GM19025 (cell line): ENCODE results near the gene BUD23.
"Not testable (repeated sequence)": the region's sequence is repeated elsewhere in the genome, so short reads cannot be mapped to it uniquely, and the experiment has no call there.

ENCODE experiments used
- ATAC-seq: cut with Tn5 transposase; IDR thresholded peaks from one replicate; pipeline ENCODE4 v1.9.1; 2021; ENCODE audit warnings: mild to moderate bottlenecking, low read depth, moderate library complexity; ENCODE audit not compliant: unreplicated experiment

The BUD23 gene, protein sequence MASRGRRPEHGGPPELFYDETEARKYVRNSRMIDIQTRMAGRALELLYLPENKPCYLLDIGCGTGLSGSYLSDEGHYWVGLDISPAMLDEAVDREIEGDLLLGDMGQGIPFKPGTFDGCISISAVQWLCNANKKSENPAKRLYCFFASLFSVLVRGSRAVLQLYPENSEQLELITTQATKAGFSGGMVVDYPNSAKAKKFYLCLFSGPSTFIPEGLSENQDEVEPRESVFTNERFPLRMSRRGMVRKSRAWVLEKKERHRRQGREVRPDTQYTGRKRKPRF

DNA sequence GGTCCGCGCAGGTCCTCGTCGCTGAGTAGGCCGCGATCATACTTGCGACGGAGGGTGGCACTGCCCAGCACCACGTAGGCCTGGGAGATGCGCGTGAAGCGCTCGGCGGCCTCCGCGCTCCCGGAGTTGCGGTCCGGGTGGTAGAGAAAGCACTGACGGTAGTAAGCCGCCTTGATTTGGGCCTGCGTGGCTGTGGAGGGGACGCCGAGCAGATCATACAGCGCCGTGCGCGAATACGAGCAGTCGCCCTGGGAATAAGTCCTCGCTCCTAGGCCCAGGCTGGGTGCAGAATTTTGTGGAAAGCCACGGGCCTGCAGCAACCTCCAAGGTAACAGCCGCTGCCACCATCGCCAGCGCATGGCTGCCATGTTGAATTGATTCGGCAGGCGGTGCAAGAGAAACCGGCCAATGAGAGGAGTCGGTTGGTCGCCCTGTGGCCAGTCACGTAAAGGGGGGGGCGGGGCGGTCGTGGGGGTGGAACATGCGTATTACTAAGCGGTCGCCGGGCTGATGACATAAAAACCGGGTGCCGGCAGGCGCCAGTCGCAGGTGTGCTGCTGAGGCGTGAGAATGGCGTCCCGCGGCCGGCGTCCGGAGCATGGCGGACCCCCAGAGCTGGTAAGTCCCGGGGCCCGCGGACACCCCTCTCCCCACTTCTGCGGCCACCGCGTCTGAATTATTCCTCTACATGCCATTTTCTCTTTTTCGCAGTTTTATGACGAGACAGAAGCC lies at the start of gene BUD23, which contains the start of gene DNAJC30:
Gene BUD23, plus strand, starts transcription at position 542 of the 732 bp plus-strand sequence. Its CDS starts 29 bp downstream, at position 571.
Gene DNAJC30, minus strand, starts transcription at position 398 of the 732 bp plus-strand sequence. Its CDS starts 30 bp downstream, at position 368.
- ATAC-seq = peak; percentile 89

DNA sequence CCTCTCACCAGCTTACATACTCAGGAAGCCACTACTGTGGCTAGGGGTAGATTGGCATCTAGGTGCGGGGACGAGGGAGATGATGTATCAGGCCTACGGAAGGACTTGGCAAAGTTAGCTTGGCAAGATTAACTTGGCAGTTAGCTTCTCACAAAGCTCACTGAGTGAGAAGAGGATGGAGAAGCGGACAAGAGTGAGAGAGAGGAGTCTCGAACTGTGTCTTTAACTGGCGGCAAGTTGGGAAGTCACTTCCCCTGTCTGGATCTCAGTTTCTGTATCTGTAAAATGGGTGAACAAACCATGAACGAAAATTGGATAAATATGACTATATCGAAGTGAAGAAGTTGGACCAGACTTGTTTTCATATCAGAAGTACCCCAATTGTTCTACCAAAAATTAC lies 49.6 kb upstream of the BUD23 start:
- ATAC-seq = no peak

DNA sequence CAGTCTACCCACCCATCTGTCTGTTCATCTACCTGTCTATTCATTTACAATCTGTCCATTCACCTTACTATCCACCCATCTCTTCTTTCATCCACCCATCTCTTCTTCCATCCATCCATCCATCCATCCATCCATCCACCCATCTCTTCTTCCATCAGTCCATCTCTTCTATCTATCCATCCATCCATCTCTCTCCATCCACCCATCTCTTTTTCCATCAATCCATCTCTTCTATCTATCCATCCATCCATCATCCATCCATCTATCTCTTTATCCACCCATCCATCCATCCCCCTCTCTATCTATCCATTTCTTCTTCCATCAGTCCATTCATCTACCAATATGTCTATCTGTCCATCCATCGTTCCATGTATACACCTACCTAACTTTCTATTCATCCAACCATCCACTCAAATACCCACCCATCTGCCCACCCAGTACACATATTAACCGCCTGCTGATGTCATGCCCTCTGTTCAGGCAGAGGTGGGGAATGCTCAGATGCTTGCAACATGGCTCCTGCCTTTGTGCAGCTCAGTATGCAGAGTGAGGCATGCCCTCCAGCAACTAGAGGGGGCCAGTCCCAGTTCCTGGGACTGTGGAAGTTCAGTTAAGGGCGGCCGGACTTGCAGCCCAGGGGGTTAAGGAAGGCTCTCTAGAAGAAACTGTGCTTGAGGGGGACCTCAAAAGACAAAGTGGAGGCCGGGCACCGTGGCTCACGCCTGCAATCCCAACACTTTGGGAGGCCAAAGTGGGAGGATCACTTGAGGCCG lies 47.8 kb upstream of the BUD23 start:
- ATAC-seq = no peak

DNA sequence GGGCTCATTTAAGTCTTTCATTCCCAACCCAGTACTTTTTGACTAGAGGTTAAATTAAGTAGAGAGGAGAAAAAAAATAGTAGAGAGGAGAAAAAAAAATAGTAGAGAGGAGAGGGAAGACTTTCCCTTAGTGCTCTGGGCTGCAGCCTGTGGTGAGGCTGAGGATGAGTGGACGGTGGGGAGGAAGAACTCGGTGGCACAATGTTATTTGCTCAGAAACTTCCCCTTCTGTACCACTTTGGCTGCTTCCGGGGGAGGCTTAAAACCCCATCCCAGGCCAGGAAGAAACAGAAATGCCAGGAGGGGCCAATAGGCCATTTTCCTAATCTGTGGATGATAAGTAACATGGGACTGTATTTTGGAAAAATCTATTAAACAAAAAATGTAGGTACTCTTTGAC lies 44.5 kb upstream of the BUD23 start:
- ATAC-seq = no peak

DNA sequence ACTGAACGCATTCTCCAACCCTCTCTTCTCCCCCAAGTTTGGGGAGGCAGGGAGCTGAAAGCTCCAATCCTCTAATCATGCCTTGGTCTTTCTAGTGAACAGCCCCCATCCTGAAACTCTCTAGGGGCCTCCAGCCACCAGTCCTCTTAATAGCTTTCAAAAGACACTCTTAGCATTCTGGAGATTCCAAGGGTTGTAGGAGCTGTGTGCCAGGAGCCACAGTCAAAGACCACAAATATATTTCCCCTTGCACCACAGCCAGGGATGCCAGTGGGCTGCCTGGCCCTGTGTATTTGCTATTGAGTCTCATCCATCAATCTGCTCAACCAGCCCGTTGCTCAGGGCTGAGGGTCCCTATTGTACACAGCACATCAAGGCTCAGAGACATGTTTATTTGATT lies 40.6 kb upstream of the BUD23 start:
- no peak for ATAC-seq

DNA sequence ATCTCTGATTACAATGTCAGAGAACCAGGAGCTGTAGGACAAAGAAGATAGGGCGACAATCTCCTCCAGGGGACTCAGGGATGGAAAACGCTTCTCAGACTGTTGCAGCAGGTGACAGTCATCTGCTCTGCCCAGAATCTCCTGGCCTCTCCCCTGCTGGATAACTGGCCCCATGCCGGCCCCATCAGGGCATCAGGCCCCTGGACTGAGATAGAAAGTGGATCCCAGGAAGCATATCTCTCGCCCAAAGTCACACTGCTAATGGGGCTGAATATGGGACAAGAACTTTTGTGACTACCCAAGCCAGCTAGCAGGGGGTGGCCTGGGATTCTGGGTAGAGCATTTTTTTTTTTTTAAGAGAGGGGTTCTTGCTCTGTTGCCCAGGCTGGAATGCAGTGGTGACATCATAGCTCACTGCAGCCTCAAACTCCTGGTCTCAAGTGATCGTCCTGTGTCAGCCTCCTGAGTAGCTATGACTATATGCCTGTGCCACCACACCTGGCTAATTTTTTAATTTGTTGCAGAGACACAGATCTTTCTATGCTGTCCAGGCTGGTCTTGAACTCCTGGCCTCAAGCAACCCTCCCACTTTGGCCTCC lies 38.6 kb upstream of the BUD23 start:
- ATAC-seq = no peak

DNA sequence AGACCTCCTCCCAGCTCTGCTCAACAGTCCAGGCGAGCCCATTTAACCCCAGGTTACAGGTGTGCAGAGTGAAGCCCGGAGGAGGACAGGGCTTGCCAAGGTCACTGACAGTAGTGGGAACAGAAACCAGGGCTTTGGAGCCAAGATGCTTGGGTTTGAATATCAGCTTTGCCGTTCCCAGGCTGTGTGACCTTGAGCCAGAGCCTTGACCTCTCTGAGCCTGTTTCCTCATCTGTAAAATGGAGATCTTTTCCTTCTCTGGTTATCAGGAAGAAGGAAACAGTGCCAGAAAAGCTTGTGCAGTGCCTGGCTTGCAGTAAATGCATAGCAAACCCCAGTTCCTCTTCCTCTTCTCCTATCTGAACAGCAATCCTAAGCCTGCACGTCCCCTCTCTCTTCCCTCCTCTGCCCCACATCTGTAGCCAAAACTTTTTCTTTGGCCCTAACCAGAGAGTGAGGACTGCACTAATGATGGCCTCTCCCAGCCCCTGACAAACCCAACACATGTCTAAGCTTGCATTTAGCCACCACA lies 37.7 kb upstream of the BUD23 start:
- ATAC-seq = no peak

DNA sequence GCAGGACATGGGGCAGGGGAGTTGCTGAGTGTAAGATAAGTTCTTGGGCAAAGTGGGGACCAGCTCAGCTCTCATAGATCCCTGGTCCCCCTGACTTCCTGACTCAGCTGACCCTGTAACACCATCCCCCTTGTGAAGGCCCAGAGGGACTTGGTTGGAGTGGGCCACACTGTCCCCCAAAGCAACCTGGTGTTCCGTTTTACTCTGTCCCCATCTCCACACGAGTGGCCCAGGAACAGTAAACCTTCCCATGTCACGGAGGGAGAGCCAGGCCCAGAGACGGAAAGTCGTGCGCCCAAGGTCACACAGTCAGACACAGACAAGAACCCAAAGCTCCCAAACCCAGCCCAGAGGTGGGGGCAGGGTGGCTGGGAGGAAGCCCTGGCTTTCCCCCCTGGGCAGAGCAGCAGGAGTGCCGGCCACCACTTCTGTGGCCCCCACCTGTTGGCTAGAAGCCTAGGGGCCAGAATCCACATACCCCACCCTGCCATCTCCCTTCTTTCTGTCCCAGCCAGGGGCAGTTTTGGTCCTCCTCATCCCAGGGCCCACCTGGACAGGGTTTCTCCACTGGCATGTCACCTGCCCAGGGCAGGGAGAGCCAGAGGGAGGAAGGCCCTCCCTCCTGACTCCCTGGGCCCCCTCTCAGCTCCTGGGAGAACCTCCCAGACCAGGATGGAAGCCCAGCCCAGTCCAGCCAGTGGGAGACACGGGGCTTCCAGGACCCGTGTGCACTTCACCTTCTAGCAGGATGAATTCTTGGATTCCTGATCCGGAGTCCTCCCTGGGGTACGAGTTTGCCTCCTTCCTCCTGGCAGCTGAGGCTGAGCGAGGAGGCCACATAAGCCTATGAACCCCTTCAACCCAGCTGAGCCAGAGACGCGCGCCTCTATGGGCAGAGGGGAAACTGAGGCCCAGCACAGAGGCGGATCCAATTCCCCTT lies 36.3 kb upstream of the BUD23 start:
- ATAC-seq = no peak

DNA sequence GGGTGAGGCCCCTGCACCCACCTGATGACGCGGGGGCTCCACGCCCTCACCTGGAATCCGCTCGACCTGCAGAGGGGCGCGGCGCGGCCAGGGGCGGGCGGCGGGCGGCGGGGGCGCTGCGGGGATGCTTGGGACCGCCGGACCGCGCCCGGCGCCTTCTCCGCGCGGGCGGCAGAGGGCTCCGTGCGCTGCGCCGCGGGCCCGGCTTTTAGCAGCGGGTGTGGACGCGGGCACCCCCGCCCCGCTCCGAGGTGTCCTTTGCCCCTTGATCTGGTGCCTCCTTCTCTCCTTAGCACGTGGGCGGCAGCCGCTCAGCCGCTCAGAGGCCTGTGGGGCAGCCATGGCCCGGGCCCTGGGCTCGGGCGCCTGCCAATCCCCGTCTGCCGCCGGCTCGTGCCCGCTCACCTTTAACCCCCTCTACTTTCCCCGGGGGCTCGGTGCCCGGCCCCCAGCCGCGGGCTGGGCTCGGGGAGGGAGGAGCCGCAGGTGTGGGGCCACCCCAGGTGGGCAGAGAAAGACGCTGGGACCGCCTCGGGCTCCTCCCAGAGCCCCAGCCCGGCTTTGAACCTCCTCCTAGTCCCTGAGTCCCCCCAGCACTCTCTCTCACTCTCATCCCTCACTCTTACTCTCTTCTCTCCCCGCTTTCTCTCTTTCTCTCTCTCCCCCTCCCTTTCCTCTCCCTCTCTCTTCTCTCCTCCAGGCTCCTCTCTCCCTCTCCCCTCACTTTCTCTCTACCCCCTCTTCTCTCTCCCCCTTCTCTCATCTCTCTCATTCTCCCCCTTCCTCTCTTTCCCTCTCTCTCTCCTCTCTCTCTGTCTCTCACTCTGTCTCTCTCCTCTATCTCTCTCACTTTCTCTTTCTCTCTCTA lies 35.4 kb upstream of the BUD23 start:
- no peak for ATAC-seq

DNA sequence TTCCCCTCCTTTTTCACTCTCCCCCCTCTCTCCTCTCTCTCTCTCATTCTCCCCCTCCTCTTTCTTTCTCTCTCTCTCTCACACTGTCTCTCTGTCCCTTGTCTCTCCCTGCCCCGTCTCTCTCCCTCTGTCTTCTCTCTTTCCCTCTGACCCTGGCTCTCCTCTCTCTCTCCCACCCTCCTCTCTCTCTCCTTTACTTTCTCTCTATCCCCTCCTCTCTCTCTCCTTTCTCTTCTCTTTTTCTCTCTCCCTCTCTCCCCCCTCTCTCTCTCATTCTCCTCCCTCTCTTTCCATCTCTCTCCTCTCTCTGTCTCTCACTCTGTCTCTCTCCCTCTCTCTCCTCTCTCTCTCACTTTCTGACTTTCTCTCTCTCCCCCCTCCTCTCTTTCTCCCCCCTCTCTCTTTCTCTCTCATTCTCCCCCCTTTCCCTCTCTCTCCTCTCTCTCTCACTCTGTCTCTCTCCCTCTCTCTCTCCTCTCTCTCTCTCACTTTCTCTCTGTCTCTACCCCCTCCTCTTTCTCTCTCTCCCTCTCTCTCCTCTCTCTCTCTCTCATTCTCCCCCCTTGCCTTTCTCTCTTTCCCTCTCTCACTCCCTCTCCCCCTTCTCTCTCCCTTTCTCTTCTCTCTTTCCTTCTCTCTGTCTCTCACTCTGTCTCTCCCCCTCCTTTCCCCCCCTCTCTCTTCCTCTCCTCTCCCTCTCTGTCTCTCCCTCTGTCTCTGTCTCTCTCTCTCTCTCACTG lies 34.6 kb upstream of the BUD23 start:
- no peak for ATAC-seq

DNA sequence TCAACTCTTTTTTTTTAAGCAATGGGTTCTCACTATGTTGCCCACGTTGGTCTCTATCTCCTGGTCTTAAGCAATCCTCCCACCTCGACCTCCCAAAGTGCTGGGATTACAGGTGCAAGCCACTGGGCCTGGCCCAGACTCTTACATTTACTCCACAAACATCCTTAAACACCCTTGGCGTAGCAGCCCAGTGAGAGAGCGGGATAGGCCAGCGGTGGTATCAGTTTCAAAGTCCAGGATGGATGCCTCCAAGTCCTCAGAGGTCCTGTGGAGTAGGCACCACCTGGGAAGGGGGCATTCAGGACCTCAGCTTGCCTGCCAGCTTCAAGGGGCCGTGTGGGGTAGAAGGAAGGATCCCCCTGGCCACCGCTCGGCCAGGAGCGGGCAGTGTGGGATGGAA lies 33.8 kb upstream of the BUD23 start:
- ATAC-seq = no peak

DNA sequence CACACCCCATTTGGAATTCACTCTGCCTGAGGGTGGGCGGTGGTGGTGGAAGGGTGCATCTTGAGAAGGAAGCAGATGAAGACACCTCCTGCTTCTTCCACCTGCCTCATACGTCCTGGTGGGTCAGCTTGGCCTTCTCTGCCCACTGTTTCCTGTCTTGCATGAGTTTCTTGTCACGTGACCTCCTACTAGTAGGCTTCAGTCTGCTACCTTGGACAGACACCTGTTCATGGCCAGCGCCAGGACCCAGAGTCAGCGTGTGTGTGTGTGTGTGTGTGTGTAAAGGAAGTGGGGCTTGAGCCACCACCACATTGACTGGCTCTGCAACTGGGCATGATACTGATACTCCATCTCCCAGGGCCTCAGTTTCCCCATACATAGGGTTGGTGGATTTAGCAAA lies 32.9 kb upstream of the BUD23 start:
- no peak for ATAC-seq

DNA sequence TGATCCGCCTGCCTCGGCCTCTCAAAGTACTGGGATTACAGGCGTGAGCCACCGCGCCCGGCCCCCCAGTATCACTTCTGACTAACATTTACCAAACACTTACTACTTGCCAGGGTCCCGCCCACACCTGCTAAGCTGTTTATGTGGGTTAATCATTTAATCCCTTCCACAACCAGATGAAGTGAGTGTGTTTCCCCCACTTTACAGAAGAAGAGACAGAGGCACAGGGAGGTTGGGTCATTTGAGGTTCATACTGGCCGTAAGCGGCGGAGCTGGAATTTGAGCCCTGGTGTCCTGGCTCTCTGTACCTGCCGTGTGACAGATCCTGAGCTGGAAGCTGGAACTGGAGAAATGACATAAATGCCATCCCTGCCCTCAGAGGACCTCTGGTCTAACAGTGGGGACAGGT lies 30.9 kb upstream of the BUD23 start:
- ATAC-seq = no peak

DNA sequence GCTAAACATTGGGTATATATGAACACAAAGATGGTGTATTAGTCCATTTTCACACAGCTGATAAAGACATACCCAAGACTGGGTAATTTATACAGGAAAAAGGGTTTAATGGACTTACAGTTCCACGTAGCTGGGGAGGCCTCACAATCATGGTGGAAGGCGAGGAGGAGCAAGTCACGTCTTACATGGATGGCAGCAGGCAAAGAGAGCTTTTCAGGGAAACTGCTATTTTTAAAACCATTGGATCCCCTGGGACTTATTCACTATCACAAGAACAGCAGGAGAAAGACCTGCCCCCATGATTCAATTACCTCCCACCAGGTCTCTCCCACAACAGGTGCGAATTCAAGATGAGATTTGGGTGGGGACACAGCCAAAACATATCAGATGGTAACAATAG lies 28.1 kb upstream of the BUD23 start:
- ATAC-seq = not testable (repeated sequence)

DNA sequence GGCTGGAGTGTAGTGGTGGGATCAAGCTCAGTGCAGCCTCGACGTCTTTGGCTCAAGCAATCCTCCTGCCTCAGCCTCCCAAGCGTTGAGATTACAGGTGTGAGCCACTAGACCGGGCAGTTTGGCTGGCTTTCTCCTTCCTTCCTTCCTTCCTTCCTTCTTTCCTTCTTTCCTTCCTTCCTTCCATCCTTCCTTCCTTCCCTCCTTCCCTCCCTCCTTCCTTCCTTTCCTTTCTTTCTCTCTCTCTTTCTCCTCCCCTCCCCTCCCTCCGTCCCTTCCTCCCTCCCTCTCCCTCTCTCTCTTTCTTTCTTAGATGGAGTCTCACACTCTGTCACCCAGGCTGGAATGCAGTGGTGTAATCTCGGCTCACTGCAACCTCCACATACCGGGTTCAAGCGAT lies 23.4 kb upstream of the BUD23 start:
- ATAC-seq = no peak

DNA sequence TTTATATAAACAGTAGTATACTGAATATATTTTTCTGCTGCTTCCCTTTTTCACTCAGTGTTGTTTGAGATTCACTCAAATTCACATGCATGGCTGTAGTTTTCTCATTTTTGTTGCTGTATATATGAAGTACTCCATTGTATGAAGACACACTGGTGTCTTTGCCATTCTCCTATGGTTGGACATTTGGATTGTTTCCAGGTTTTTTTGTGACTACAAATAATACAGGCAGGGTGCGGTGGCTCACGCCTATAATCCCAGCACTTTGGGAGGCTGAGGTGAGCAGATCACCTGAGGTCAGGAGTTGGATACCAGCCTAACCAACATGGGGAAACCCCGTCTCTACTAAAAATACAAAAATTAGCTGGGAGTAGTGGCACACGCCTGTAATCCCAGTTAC lies 22.8 kb upstream of the BUD23 start:
- not testable (repeated sequence) for ATAC-seq

DNA sequence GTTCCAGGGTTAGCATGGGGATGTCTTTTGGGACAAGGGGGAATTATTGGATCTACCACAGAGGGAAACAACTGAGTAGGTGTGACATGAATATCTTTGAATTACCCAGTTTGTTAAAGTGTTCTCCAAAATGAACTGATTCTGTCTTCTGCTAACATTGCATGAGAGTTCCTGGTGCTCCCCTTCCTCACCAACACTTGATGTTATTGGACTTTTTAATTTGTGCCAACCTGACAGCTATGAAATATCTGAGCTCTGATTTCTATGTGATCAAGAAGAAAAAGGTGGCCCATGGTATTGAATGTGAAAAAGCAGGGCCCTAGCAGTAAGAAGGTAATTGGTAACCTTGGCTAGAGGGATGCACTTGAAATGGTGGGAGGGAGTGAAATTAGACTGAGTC lies 20.4 kb upstream of the BUD23 start:
- no peak for ATAC-seq
